HG03575 (cell line): Measurements from ENCODE around the gene FEM1B.

Experiments
- ATAC-seq: cut with Tn5 transposase; IDR thresholded peaks from one replicate; pipeline ENCODE4 v1.9.1; 2021; ENCODE audit not compliant: unreplicated experiment, insufficient number of reproducible peaks, low FRiP score; ENCODE audit errors: extremely low read depth

Gene FEM1B

GRCh38 chr15:68302729-68303128, 25.2 kb downstream of the FEM1B start:
- no peak for ATAC-seq

- ATAC-seq = no peak
Observed at GRCh38 chr15:68303134-68303533, 25.6 kb downstream of the FEM1B start.

DNA sequence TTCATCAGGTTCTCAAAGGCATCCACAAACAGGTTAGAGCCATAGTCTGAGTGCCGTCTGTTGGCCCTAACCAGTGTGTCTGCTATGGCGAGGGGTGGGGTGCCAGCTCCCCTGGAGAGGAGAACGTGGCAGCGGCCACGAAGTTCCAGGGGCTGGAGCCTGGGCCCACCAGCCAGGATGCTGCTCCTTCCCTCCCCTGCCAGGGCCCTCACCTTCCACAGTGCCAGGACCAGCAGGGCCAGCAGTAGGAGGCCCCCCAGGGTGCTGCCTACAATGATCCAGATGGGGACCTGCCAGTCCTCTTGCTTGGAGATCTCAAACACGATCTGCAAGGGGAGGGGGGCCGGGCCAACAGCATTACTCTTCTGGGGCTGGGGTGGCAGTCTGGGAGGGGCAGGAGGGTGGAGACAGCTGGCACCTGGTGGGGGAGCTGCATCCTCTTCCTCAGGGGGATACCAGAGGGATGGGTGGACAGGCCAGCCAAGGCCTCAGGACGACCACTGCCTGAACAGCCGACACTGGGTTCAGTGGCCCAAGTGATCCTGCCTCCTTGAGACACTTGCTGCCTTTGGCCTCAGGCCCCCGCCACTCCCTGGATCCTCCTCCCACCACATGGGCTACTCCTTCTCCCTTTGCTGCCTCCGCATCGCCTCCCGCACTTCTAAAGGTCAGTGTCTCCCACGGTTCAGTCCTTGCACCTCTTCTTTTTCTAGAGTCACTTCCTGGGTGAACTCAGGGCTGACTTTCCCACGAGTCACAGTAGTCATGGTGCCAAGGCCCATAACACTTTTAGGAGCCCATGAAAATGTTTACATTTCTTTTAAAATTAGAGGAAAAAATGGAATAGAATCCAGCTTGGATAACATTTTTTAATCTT, 26.3 kb downstream of the FEM1B start:
- ATAC-seq = no peak

- ATAC-seq = no peak
Observed at GRCh38 chr15:68304589-68305337, 27.2 kb downstream of the FEM1B start.

- no peak for ATAC-seq
Observed at GRCh38 chr15:68305420-68305871, 27.9 kb downstream of the FEM1B start.

- no peak for ATAC-seq
Observed at GRCh38 chr15:68307131-68307928, 29.8 kb downstream of the FEM1B start.

DNA sequence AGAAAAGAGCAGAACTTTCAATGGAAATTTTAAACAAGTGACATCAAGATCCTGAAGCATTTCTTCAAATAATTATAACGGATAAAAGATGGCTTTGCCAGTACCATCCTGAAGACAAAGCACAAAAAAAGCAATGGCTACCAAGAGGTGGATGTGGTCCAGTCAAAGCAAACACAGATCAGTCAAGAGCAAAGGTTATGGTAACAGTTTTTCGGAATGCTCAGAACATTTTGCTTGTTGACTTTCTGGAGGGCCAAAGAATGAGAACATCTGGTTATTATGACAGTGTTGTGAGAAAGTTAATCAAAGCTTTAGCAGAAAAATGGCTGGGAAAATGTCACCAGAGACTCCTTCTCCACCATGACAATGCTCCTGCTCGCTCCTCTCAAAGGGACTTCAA, 31.5 kb downstream of the FEM1B start:
- no peak for ATAC-seq

DNA sequence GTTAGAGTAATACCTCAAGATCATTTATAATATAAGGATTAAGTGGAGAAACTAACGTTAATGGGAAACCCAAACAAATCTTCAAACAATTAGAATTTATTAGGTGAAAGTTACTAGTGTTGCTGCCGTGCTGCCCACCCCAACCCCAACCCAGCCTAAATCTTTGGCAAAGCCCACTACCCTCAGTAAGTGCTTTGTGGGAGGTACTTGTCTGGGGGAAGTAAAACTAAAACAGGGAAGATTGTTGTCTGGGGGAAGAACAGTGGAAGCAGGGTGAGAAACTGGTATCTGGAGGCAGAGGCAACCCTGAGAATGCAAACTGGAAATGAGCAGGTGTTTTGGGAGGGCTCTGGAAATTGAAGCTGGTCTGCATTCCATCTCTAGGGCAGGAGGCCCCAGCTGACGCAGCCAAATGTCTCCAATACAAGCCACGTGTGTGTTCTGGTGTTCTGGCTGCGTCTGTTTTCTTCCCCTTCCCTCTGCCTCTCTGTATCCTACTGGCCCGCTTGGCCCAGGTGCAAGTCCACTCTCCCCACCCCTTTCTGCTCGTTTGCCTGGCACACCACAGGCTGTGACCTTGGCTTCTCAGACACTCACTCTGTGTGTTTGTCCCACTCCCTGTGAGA, 32.7 kb downstream of the FEM1B start:
- no peak for ATAC-seq

DNA sequence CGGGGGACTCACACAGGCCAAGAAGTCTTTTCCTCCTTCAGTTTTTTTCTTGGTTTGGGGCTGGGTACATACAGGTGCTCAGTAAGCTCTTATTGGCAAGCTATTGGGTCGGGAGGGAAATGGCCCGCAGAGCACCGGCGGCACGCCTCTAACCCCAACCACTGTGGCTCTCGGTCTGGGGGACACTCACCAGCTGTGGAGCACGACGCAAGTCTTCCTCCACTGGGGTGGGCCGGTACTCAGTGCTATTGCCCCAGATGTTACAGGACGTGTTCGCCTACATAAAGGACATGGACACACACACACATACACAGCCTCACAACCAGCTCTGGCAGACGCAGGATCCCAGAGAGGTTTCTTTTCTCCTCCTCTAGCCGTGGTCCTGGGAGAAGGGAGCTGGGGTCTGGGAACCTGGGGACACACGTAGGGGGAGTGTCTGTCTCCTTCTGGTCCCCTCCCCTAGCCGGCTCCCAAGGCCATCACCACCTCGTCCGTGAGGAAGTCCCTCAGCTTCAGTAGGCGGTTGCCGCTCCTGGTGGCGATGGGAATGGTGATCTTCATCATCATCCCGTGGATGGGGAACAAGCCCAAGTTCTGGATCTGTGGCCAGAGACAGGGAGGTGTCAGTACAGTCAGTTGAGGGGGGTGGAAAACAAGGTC, 33.4 kb downstream of the FEM1B start:
- ATAC-seq = no peak

DNA sequence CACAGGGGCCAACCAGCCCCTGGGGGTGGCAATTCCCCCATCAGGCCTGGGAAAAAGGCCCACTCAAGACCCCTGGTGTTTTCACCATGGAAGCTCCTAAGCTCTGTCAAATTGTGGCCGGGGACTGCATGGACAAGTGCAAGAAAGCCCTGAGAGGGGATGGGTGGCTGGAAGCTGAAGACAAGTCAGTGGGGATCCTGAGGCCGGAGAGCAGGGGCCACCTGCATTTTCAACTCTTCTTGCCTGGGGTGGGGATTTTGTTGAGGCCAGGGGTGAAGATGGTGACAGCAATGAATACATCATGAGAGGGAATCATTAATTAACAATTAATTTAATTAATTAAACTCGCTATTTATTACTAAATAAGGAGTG, 33.9 kb downstream of the FEM1B start:
- ATAC-seq = no peak

DNA sequence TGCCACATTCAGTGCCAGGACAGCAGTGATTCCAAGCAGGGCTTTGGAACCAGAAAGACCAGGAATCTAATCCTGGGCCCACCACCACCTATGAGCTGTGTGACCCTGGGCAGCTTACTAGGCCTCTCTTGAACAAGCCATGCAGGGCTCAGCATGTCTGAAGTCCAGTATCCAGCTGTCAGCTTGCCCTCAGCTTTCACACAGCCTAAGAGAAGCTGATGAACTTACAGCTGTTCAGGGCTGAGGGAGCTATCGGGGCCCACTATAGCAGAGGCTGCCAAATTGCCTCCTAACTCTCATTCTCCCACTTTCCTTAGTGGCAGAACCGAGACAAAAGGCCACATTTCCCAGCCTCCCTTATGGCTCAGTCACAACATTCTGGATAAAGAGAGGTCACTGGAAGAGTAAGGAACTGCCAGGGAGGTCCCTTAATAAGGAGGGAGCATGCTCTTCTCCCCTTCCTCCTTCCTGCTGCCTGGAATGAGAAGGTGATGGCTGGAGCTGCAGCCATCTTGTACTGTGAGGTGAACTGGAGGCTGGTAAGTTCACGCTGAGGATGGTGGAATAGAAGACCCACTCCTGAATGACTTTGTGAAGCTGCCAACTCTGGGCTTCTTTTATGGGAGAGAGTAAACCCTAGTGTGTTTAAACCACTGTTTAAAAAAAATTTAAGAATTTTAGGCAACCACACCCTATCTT, 34.5 kb downstream of the FEM1B start:
- ATAC-seq = no peak

DNA sequence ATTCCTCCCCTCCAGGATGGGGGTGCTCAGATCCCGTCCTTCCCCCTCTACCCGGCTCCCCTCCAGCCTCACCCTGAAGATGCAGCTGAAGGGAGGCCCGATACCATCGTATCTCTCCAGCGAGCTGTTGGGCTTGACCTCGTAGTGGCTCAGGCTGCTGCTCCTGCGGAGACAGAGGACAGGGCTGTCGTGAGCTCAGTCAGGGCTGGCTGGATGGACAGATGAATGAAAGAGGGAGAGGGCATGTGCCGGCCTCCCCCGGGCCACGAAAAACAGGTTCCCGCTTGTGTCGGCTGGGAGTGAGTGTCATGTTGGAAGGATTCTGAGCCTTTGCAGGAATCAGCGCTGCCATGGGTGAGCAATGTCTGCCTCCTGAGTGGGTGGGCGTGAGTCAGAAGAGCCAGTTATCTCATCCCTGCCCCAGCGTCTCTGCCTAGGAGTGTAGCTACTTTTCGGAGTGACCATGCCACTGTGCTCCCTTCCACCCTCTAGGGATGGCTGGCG, 35.2 kb downstream of the FEM1B start:
- no peak for ATAC-seq

DNA sequence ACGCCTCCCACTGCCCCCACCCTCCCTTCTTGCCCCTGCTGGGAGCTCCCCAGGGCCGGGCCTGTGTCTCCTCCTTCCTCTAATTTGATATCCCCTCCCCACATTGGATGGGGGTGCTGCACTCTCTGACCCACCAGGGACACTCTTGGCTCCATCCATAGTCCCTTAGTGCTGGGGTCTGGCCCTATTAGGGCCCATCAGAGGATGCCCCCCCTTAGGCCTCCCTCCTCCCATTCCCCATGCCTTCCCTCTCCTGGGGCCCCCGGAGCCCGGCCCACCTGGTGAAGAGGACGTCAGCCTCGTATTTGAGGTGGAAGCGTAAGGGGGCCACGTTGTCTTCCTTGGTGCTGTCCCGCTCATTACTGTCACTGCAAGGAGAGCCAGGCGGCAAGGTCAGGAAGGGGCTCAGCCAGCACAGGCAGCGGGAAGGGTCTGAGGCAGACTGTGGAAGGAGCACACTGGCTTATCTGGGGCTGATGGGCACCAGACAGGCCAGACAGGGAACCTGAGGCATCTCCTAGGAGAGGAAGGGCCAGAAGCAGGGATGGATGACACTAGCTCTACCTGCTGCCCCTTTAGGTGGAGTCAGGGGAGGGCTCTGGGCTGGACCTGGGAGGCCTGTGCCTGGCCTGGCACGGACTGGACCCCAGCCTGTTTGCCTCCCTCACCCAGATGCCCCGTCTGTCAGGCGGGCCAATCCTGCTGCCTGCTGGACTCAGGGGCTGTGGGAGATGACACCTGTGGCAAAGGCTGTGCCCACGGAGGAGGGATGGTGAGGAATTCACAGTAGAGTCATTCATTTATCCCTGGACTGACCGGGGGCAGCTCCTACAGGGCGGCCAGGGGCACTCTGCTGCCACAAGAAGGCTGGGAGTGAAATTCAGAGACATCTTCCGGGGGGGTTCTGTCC, 36.2 kb downstream of the FEM1B start:
- no peak for ATAC-seq

DNA sequence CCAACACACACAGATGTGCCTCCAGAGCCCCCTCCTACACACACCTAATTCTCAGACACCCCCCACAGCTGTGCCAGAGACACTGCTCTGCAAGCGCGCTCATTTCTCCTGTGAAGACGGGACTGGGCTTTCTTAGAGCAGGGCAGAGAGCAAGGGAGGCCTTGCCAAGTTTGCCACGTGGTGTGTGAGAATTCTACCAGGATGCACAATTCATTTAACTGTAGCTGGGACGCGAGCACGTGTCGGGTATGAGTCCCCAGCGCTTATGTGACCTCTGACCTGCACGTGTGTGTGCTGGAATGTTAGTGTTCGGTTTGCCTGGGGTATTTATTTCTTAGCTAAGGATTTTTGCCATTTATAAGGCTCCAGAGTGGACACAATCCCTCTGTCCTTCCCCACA, 37.0 kb downstream of the FEM1B start:
- no peak for ATAC-seq

DNA sequence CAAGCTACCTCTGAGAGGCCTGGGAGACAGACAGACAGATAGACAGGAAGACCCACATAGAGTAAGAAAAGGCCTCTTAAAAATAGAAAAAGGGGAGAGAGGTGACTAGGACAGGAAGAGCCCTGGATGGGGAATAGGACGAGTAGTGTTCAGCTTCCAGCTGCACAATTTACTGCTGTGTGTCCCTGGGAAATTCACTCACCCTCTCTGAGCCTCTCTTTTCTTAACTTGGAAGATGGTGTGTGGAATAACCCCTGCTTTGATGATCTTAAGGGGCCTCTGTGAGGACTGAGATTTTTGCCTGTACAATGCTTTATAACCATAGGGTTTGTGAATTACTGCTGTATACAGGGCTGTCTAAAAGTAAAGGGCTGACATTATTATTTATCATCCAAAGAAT, 37.5 kb downstream of the FEM1B start:
- ATAC-seq = no peak

DNA sequence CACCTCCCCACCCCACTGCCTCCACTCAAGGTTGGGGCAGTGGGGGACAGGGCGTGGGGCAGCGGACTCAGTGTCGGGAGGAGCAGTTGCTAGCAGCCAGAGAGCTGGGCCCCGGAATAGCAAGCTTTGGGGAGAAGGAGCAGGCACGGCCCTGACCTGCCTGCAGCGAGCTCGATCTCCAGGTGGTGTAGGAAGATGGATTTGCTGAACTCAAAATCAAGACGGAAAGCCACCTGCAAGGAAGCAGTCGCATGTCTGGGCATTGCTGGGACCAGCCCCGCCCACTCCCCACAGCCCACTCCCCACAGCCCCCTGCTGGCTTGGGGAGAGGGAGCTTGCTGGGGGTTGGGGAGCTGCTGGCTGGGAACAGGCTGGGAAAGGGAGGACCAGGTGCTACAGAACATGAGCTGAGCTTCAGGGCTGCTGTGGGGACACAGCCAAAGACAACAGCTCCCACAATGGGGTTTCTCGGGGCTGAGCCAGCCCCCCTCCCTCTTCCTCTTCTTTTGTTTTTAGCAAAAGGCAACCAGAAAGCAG, 38.0 kb downstream of the FEM1B start:
- no peak for ATAC-seq
